Measurements from ENCODE around the gene KIAA1328. TPM values are rescaled to one million over a fixed set of nuclear protein-coding genes. Genes with fewer than 3 reads are reported as not detected.

The KIAA1328 gene
- total and polyA plus RNA-seq, 9 of the 15 experiments (the other 6 are each of a cell fraction or from before 2014, with no cell fraction given): 4.0 to 8.6 (median 7.4) TPM

- no peak for TF ChIP-seq ZNF282 (CRISPR knock-in tag; IDR thresholded peaks at IDR 0.05)
- no peak for TF ChIP-seq RHOXF2B (CRISPR knock-in tag; conservative IDR thresholded peaks at IDR 0.05)
- no peak for TF ChIP-seq SP1 (CRISPR knock-in tag; IDR thresholded peaks at IDR 0.05)
- TF ChIP-seq FOXP4 (CRISPR knock-in tag; IDR thresholded peaks at IDR 0.05; ENCODE audit: borderline replicate concordance): no peak
- no peak for TF ChIP-seq YBX1 (IDR thresholded peaks at IDR 0.05)
- no peak for TF ChIP-seq POLR2H (tag; IDR thresholded peaks at IDR 0.05; ENCODE audit: low read depth)
- POLR2A ChIA-PET: no interaction called here
- in situ Hi-C loops (cut with MboI): no loop called here
Observed at GRCh38 chr18:37122877-37123276, 293.9 kb downstream of the KIAA1328 start.

More at GRCh38 chr18:37122877-37123276, 293.9 kb downstream of the KIAA1328 start:
- Histone ChIP-seq H2AFZ (ENCODE audit: low read depth, low read length) (no peak overlapping the region), H3K79me2 (ENCODE audit: control insufficient read depth, insufficient read depth, low read length) (no peaks in the 10 kb centered on the region), H3K36me3 (ENCODE audit: control insufficient read depth, insufficient read depth, low read length) (no peaks in the 10 kb centered on the region), H3K4me2 (ENCODE audit: insufficient read depth, low read length) (no peak overlapping the region), H4K20me1 (replicated peaks; ENCODE audit: control insufficient read depth, insufficient read depth, low read length) (no peaks in the 10 kb centered on the region), H3K4me3 (no peak overlapping the region), H3K27me3 (ENCODE audit: control insufficient read depth in 2 of 2, insufficient read depth in 2 of 2, low read length in 2 of 2) (no peaks in the 10 kb centered on the region), H3K9me1 (ENCODE audit: control insufficient read depth, insufficient read depth, low read length) (no peaks in the 10 kb centered on the region), H3K9ac (ENCODE audit: insufficient read depth in 1 of 2, low read depth in 2 of 2, low read length in 2 of 2) (no peak overlapping the region), H3K27ac (ENCODE audit: extremely low read depth, low read depth, low read length) (no peak overlapping the region), H3K4me1 (replicated peaks in 1 of 2; ENCODE audit: control insufficient read depth in 2 of 2, insufficient read depth in 2 of 2, low read length in 2 of 2) (no peaks in the 10 kb centered on the region), H3K9me3 (replicated peaks; ENCODE audit: control insufficient read depth, insufficient read depth, low read depth, low read length) (0 out of 2 replicates have a peak, but pooled peaks cover 1% of the 10 kb centered on the region)
- intact Hi-C loops (cut with micrococcal nuclease): no loop called here
- FAIRE-seq (no peak), ATAC-seq (no peak), DNase-seq (ENCODE audit: extremely low read depth in 1 of 4, low spot score in 3 of 4) (no peak)
- BruUV-seq (replicated peaks): no TSS peak
- CTCF ChIA-PET (ENCODE audit: low intra/inter-chr PET ratio): no interaction called here

Measured in K562 (cell line).